H54 (cell line): ENCODE measurements around the gene DNAAF3.
"Not testable (repeated sequence)": the region's sequence is repeated elsewhere in the genome, so short reads cannot be mapped to it uniquely, and the experiment has no call there.

Experiments
- DNase-seq: peaks from one replicate; pipeline ENCODE4 v3.0.0; 2011; ENCODE audit warnings: low spot score, mixed read lengths; ENCODE audit not compliant: insufficient read length
- FAIRE-seq: peaks from 3 replicates; lab custom pipeline; 2011; peaks lifted over from hg19 to GRCh38; lab: Jason Lieb, UNC
- POLR2A ChIP-seq: IDR thresholded peaks from 2 replicates; pipeline ENCODE4 v1.6.1; 2011; ENCODE audit warnings: low read depth, mild to moderate bottlenecking, low read length

Gene DNAAF3

GRCh38 chr19:55171440-55171839 is 5.0 kb upstream of the DNAAF3 start:
- DNase-seq (no peak), FAIRE-seq (no peak)

GRCh38 chr19:55169136-55169535 is 2.7 kb upstream of the DNAAF3 start:
- FAIRE-seq, result no peak
- no peak for TF ChIP-seq POLR2A
- DNase-seq, result no peak

More at GRCh38 chr19:55171440-55171839, 5.0 kb upstream of the DNAAF3 start:
- TF ChIP-seq POLR2A, result no peak

- DNase-seq (peak; percentile 93), FAIRE-seq (no peak)
- no peak for TF ChIP-seq POLR2A
Observed at GRCh38 chr19:55165952-55166529, 372 bp downstream of the DNAAF3 start.

GRCh38 chr19:55161571-55162322 is 4.7 kb downstream of the DNAAF3 start:
- FAIRE-seq, result no peak
- TF ChIP-seq POLR2A, result no peak
- DNase-seq, result no peak

- no peak for TF ChIP-seq POLR2A
- no peak for FAIRE-seq
- DNase-seq, result no peak
Observed at GRCh38 chr19:55160986-55161365, 5.4 kb downstream of the DNAAF3 start.

- no peak for FAIRE-seq
- no peak for TF ChIP-seq POLR2A
- peak; percentile 99 for DNase-seq
Observed at GRCh38 chr19:55160128-55160985, 6.1 kb downstream of the DNAAF3 start.

- FAIRE-seq, result peak; percentile 72
- TF ChIP-seq POLR2A, result no peak
- DNase-seq, result peak; percentile 99
Observed at GRCh38 chr19:55158848-55159749, 7.3 kb downstream of the DNAAF3 start.

- TF ChIP-seq POLR2A, result no peak
- FAIRE-seq (no peak), DNase-seq (no peak)
Observed at GRCh38 chr19:55158423-55158822, 8.0 kb downstream of the DNAAF3 start.

- no peak for TF ChIP-seq POLR2A
- FAIRE-seq, result no peak
- no peak for DNase-seq
Observed at GRCh38 chr19:55157064-55157908, 9.1 kb downstream of the DNAAF3 start, which contains the start of gene TNNI3. Gene TNNI3 (minus strand): TSS chr19:55157732. CDS start chr19:55157589, 143 bp downstream.

GRCh38 chr19:55156202-55157063 is 10.0 kb downstream of the DNAAF3 start:
- FAIRE-seq, result no peak
- TF ChIP-seq POLR2A, result no peak
- DNase-seq, result no peak

- FAIRE-seq, result not testable (repeated sequence)
Observed at GRCh38 chr19:55155784-55156183, 10.6 kb downstream of the DNAAF3 start.

More at GRCh38 chr19:55155784-55156183, 10.6 kb downstream of the DNAAF3 start:
- DNase-seq, result not testable (repeated sequence)
